T1000 (cell line): ENCODE data around the gene MRPS9.
A peak's percentile ranks its signal among the peaks of the same experiment; 100 is the strongest.

Source experiments
- DNase-seq: peaks from one replicate; lab custom pipeline; 2025; ENCODE audit warnings: mixed read lengths; lab: John Stamatoyannopoulos, UW

Gene MRPS9

GRCh38 chr2:105078906-105079495 lies 41.1 kb downstream of the MRPS9 start:
- DNase-seq: no peak

- no peak for DNase-seq
Observed at GRCh38 chr2:105080461-105080860, 42.6 kb downstream of the MRPS9 start.

- no peak for DNase-seq
Observed at GRCh38 chr2:105081006-105081601, 43.2 kb downstream of the MRPS9 start.

- DNase-seq: no peak
Observed at GRCh38 chr2:105082107-105082506, 44.2 kb downstream of the MRPS9 start.

GRCh38 chr2:105085525-105085924 lies 47.7 kb downstream of the MRPS9 start:
- no peak for DNase-seq

GRCh38 chr2:105087273-105087672 lies 49.4 kb downstream of the MRPS9 start:
- DNase-seq: no peak

GRCh38 chr2:105090091-105090490 lies 52.2 kb downstream of the MRPS9 start:
- no peak for DNase-seq

GRCh38 chr2:105092797-105093196 lies 54.9 kb downstream of the MRPS9 start:
- DNase-seq: no peak

GRCh38 chr2:105099153-105099552 lies 61.3 kb downstream of the MRPS9 start:
- DNase-seq: no peak

- no peak for DNase-seq
Observed at GRCh38 chr2:105100046-105100840, 62.4 kb downstream of the MRPS9 start.

- no peak for DNase-seq
Observed at GRCh38 chr2:105102001-105102400, 64.1 kb downstream of the MRPS9 start.

- peak; percentile 40 for DNase-seq
Observed at GRCh38 chr2:105102963-105103421, 65.1 kb downstream of the MRPS9 start.

GRCh38 chr2:105103481-105103880 lies 65.6 kb downstream of the MRPS9 start:
- no peak for DNase-seq

GRCh38 chr2:105104208-105104731 lies 66.4 kb downstream of the MRPS9 start:
- DNase-seq: peak; percentile 37

- no peak for DNase-seq
Observed at GRCh38 chr2:105110295-105110829, 72.5 kb downstream of the MRPS9 start.

GRCh38 chr2:105111365-105112150 lies 73.7 kb downstream of the MRPS9 start:
- no peak for DNase-seq

- no peak for DNase-seq
Observed at GRCh38 chr2:105112345-105112744, 74.5 kb downstream of the MRPS9 start.

- DNase-seq: no peak
Observed at GRCh38 chr2:105113616-105114291, 75.9 kb downstream of the MRPS9 start.

- DNase-seq: no peak
Observed at GRCh38 chr2:105114551-105114950, 76.7 kb downstream of the MRPS9 start.

- no peak for DNase-seq
Observed at GRCh38 chr2:105116348-105116747, 78.5 kb downstream of the MRPS9 start.

GRCh38 chr2:105117565-105117964 lies 79.7 kb downstream of the MRPS9 start:
- no peak for DNase-seq
